Lower leg skin (tissue), 3 donors: ENCODE results near the gene MYRIP.
"Not testable (repeated sequence)": the region's sequence is repeated elsewhere in the genome, so short reads cannot be mapped to it uniquely, and the experiment has no call there.

Source experiments
- CTCF ChIP-seq, 3 donors: fragments of 450-650 bp; IDR thresholded peaks; one replicate each; pipeline ENCODE4 v1.5.1; 2016; ENCODE audit warnings: antibody characterized with exemption in 3 of 3, mild to moderate bottlenecking in 3 of 3, moderate library complexity in 2 of 3
- POLR2A ChIP-seq, 2 donors: fragments of 450-650 bp; IDR thresholded peaks; one replicate each; pipeline ENCODE4 v1.6.1; 2016 to 2017; ENCODE audit warnings: antibody characterized with exemption in 2 of 2, mild to moderate bottlenecking in 1 of 2, moderate library complexity in 1 of 2

GRCh38 chr3:39833764-39834163, 24.4 kb downstream of the MYRIP start:
- not testable (repeated sequence) for TF ChIP-seq CTCF, POLR2A (IDR thresholded peaks at IDR 0.05)
